Muscle of leg (tissue), 11 donors: ENCODE results near the gene CBFA2T2. TPM values are rescaled to one million over a fixed set of nuclear protein-coding genes. Genes with fewer than 3 reads are reported as not detected.
"Not testable (repeated sequence)": the region's sequence is repeated elsewhere in the genome, so short reads cannot be mapped to it uniquely, and the experiment has no call there.

ENCODE experiments used
- DNase-seq: peaks from one replicate; pipeline ENCODE4 v3.0.0; 2013
- H3K27ac ChIP-seq: one replicate; pipeline ENCODE4 v1.5.1; 2013; ENCODE audit warnings: mild to moderate bottlenecking, low read length, control low read depth
- H3K27me3 ChIP-seq: one replicate; pipeline ENCODE4 v1.6.1; 2013; ENCODE audit warnings: low read length; ENCODE audit not compliant: control insufficient read depth, insufficient read depth
- H3K36me3 ChIP-seq: one replicate; pipeline ENCODE4 v1.6.1; 2013; ENCODE audit warnings: low read length; ENCODE audit not compliant: control insufficient read depth, insufficient read depth
- H3K4me1 ChIP-seq: one replicate; pipeline ENCODE4 v1.6.1; 2013; ENCODE audit warnings: low read length; ENCODE audit not compliant: control insufficient read depth, insufficient read depth
- H3K4me3 ChIP-seq: one replicate; pipeline ENCODE4 v1.5.1; 2013; ENCODE audit warnings: low read length, control low read depth
- H3K9me3 ChIP-seq: replicated peaks from 2 replicates; pipeline ENCODE4 v1.6.1; 2013; ENCODE audit warnings: low read depth, low read length; ENCODE audit not compliant: control insufficient read depth
- WGBS: methylation state at CpG from one replicate; pipeline ENCODE4 v1.1.5; 2013; ENCODE audit warnings: missing lambda C conversion rate; ENCODE audit not compliant: insufficient coverage; 5-methylcytosine and 5-hydroxymethylcytosine counted together
- polyA plus RNA-seq, 8 donors: library from polyadenylated mRNA; unstranded; fragments of 120-200 nt; gene quantifications; one replicate each; pipeline versions ENCODE4 v1.2.1 to v1.2.3, GENCODE V29; 2013; ENCODE audit warnings: inconsistent platforms in 1 of 8, low replicate concordance in 1 of 8; ENCODE audit not compliant: insufficient read length in 8 of 8, insufficient read depth in 1 of 8
- total RNA-seq: library from RNA; stranded (reverse); fragments of 120-200 nt; gene quantifications from one replicate; pipeline ENCODE4 v1.2.4, GENCODE V29; 2013

Gene CBFA2T2
- total and polyA plus RNA-seq, 9 donors = 8.5 to 17.8 (median 12.8) TPM

DNA sequence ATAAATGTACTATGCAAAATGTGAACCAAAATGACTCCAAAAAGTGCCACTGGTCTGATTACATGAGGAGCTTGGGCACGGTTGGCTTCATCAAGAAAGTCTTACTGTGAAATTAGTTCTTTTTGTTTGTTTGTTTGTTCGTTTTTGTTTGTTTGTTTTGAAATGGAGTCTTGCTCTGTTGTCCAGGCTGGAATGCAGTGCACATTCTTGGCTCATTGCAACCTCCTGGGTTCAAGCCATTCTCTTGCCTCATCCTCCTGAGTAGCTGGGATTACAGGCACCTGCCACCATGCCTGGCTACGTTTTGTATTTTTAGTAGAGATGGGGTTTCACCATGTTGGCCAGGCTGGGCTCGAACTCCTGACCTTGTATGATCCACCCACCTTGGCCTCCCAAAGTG lies 142.0 kb downstream of the CBFA2T2 start:
- not testable (repeated sequence) for H3K4me1 ChIP-seq, H3K27ac ChIP-seq, H3K27me3 ChIP-seq, H3K4me3 ChIP-seq, H3K9me3 ChIP-seq, DNase-seq
- peaks cover 54% of the 10 kb centered on the region for H3K36me3 ChIP-seq
- 100% methylated on average over 1 of the region's 4 CpGs for WGBS

DNA sequence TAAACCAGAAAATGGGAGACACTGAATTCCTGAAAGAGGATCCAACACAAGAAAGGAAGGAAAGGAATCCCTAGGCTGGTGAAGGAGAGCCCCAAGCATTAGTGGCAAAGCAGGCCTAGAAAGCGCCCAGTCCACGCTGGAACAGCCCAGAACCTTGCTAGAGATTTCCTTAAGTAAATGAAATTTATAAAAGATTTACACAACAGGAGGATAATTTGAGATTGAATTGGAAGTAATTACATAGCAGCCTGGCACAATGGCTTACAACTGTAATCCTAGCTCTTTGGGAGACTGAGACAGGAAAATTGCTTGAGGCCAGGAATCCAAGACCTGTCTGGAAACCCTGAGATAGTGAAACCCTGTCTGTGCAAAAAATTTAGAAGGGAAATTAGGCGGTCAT lies 145.4 kb downstream of the CBFA2T2 start:
- Histone ChIP-seq H3K4me1 (no peaks in the 10 kb centered on the region), H3K4me3 (no peak overlapping the region), H3K36me3 (peaks cover 53% of the 10 kb centered on the region), H3K27ac (no peak overlapping the region), H3K27me3 (no peaks in the 10 kb centered on the region), H3K9me3 (no peaks in the 10 kb centered on the region)
- DNase-seq = no peak
- 85% methylated on average over 1 of the region's 3 CpGs for WGBS

DNA sequence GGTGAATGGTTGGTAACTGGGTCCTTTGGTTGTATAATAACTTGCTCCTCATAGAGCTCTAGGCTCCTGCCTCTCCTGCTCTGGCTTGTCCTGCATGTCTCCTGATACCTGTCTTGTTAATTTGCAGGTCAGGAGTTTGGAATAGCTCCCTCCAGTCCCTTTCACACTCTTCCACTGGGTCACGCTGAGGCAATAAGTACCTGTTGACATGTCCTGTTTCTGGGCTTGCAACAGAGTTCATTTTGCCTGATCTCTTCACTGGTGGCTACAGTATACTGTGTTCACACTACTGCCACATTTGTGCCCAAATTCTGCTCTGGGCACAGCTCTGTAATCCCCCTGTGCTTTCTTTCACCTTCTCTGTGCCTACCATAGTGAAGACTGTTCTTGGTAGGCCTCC lies 146.9 kb downstream of the CBFA2T2 start:
- no peak for DNase-seq
- no peak overlapping the region for H3K27ac ChIP-seq
- H3K36me3 ChIP-seq = peaks cover 51% of the 10 kb centered on the region
- no peaks in the 10 kb centered on the region for H3K9me3 ChIP-seq
- no peaks in the 10 kb centered on the region for H3K4me1 ChIP-seq
- WGBS = 90% methylated on average over 1 of the region's 1 CpG
- H3K4me3 ChIP-seq = no peak overlapping the region
- H3K27me3 ChIP-seq = no peaks in the 10 kb centered on the region

DNA sequence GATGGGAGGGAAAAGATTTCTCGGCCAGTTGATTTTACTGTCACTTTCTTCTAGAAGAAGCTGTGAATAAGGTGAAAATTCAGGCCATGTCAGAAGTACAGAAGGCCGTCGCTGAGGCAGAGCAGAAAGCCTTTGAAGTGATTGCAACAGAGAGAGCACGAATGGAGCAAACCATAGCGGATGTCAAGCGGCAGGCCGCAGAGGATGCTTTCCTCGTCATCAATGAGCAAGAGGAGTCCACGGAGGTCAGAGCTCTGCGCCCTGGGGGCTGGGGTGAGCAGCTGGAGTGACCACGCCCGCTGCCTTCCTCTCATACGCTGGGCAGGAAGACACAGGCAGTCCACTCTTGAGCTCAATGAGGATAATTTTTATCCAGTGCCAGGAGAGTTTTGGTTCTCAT lies 150.4 kb downstream of the CBFA2T2 start:
- 82% methylated on average over 11 of the region's 13 CpGs for WGBS
- no peak for DNase-seq
- Histone ChIP-seq H3K4me3 (no peak overlapping the region), H3K9me3 (no peaks in the 10 kb centered on the region), H3K36me3 (peaks cover 58% of the 10 kb centered on the region), H3K27ac (no peak overlapping the region), H3K4me1 (no peaks in the 10 kb centered on the region), H3K27me3 (no peaks in the 10 kb centered on the region)

DNA sequence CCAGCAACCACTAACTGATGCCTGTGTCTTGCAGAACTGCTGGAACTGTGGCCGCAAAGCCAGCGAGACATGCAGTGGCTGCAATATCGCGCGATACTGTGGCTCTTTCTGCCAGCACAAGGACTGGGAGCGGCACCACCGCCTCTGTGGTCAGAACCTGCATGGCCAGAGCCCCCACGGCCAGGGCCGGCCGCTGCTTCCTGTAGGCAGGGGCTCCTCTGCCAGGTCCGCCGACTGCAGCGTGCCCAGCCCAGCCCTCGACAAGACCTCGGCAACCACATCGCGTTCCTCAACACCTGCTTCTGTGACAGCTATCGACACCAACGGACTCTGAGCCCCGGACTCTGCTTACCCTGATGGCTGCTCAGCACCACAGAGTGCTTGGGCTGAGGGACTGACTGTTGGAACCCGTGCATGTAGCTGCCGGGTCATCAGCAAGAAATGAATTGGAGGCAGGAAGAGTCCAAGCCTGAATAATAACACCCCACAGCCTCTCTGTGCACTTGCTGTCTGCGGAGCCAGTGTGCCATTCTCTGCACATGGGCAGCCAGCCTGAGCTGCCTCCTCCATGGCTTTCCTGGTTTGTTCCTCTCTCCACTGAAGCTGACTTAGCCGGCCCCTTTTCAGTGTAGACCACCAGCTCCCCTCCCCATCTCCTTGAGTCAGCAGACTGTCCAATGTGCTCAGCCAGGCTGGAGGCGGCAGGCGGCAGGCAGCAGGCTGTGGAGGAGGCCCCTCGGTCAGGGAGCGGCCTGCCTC lies 154.6 kb downstream of the CBFA2T2 start:
- Histone ChIP-seq H3K27me3 (no peaks in the 10 kb centered on the region), H3K9me3 (no peaks in the 10 kb centered on the region), H3K27ac (no peak overlapping the region), H3K36me3 (peaks cover 53% of the 10 kb centered on the region), H3K4me1 (peaks cover 21% of the 10 kb centered on the region), H3K4me3 (no peak overlapping the region)
- WGBS = 90% methylated on average over 28 of the region's 28 CpGs
- DNase-seq = no peak

DNA sequence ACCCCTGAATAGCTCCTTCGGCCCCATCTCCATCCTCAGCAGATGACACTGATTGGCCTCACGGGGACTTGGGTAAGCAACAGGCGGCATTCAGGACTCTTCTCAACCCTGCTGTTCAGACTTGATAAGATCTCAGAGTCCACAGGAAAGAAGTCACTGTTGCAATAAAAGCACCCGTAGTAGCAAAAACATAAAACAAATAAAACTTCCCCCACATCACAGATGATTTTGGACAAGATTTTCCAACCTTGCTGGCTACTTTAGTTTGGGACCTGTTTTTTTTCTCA lies 155.1 kb downstream of the CBFA2T2 start:
- H3K4me3 ChIP-seq = no peak overlapping the region
- H3K9me3 ChIP-seq = no peaks in the 10 kb centered on the region
- DNase-seq = no peak
- H3K27ac ChIP-seq = no peak overlapping the region
- no peaks in the 10 kb centered on the region for H3K27me3 ChIP-seq
- WGBS = 67% methylated on average over 3 of the region's 4 CpGs
- peaks cover 48% of the 10 kb centered on the region for H3K36me3 ChIP-seq
- H3K4me1 ChIP-seq = peaks cover 25% of the 10 kb centered on the region

DNA sequence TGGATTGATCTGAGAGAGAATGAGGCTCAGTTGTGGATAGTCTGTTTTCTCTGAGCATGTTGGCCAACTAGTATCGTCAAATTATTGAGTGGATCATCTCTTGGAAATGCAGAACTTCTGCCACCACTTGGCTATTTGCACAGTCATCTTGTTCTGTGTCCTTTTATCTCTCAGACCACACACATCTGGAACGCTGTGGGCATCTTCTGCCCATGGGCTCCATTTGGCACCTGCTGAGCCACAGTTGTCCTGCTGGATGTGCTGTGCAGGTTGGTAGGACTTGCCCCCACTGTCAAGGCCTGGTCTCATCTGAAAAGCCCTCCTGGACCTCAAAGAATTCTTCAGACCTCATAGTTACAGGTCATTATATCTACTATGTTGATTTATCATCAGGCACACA lies 155.5 kb downstream of the CBFA2T2 start:
- H3K36me3 ChIP-seq = peaks cover 44% of the 10 kb centered on the region

DNA sequence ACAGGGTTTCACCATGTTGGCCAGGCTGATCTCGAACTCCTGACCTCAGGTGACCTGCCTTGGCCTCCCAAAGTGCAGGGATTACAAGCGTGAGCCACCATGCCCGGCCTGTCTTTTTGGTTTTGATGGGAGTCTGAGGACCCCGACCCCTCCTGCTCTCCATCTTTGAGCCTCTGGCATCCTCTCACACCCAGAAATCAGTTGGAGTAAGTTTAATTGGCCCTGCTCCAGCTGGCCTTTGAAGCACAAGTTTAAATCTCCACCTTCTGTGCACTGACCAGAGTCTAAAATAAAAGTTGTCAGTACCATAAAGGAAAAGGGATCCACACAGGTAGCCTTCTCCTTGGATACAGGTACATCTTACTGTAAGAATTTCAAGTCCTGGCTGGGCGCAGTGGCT lies 156.3 kb downstream of the CBFA2T2 start:
- DNase-seq = no peak
- H3K27me3 ChIP-seq = no peaks in the 10 kb centered on the region
- no peak overlapping the region for H3K27ac ChIP-seq
- H3K4me1 ChIP-seq = peaks cover 31% of the 10 kb centered on the region
- no peak overlapping the region for H3K4me3 ChIP-seq
- H3K36me3 ChIP-seq = peaks cover 38% of the 10 kb centered on the region
- H3K9me3 ChIP-seq = no peaks in the 10 kb centered on the region
- WGBS = 100% methylated on average over 3 of the region's 5 CpGs

More for the DNA sequence above, 155.5 kb downstream of the CBFA2T2 start:
- Histone ChIP-seq H3K27me3 (no peaks in the 10 kb centered on the region), H3K4me1 (peaks cover 27% of the 10 kb centered on the region), H3K9me3 (no peaks in the 10 kb centered on the region), H3K27ac (no peak overlapping the region), H3K4me3 (no peak overlapping the region)
- 86% methylated on average over 1 of the region's 2 CpGs for WGBS
- no peak for DNase-seq

DNA sequence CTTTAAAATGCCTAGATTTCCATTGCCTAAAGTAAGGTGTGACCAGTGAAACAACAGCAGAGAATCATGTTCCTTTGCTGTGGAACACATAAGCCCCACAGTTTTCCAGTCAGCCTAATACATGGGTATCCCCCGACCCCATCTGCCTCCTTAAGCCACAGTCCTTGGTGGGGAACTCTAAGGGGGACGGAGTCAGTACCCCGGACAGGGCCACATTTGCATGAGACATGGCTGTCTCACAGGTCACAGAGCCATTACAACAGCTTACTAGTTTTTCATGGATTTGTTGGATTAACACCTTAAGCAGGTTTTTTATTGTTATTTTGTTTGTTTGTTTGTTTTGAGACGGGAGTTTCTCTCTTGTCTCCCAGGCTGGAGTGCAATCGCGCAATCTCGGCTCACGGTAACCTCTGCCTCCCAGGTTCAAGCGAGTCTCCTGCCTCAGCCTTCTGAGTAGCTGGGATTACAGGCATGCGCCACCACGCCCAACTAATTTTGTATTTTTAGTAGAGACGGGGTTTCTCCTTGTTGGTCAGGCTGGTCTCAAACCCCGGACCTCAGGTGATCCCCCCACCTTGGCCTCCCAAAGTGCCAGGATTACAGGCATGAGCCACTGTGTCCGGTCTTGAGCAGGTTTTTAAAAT lies 157.2 kb downstream of the CBFA2T2 start:
- H3K4me3 ChIP-seq, DNase-seq, H3K9me3 ChIP-seq, H3K27me3 ChIP-seq, H3K27ac ChIP-seq: not testable (repeated sequence)
- Histone ChIP-seq H3K36me3 (peaks cover 35% of the 10 kb centered on the region), H3K4me1 (peaks cover 34% of the 10 kb centered on the region)
- WGBS = 79% methylated on average over 2 of the region's 14 CpGs

DNA sequence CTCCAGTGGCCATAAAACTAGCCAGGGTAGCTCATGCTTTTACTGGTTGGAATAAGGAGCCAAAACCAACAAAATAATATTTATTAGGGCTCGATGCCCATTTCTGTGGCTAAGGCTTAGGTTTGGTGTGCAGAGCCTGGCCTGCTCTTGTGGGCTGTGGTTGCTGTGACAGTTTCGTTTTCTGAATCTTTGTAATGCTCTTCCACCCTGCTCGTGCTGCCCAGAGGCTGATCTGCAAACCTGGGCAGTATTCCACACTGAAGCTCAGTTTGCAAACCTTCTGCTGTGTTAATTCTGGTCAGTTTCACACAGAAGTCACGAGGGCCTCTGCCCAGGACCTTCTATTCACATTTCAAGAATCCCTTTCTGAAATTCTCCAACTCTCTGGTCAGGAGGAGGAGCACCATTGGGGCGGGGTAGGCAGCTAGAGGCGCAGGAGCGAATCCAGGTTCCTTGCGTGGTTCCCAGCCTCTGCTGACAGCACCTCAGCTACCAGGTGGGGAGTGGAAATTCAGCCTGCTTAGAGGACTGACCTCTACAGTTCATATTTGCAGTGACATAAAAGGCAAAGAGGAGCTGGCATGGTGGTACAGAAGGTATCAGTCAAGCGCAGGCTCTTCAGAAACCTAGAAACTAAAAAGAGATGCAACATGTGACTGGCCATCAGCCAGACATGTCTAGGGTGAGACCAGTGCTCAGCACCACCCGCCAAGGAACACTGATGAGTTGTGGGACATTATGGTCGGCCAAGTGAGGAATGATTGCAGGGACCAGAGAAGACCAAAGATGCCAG lies 157.9 kb downstream of the CBFA2T2 start:
- peak; percentile 13 for DNase-seq
- Histone ChIP-seq H3K4me3 (no peak overlapping the region), H3K27ac (peak overlapping the region; percentile 1), H3K4me1 (peaks cover 34% of the 10 kb centered on the region), H3K9me3 (no peaks in the 10 kb centered on the region), H3K27me3 (no peaks in the 10 kb centered on the region), H3K36me3 (peaks cover 31% of the 10 kb centered on the region)
- WGBS = 76% methylated on average over 10 of the region's 11 CpGs
